Keratinocyte (primary cell): ENCODE data around the gene OR13D1. TPM values are rescaled to one million over a fixed set of nuclear protein-coding genes. Genes with fewer than 3 reads are reported as not detected.

ENCODE experiments used
- DNase-seq: peaks from one replicate; pipeline ENCODE4 v3.0.0-alpha.2; 2011; ENCODE audit warnings: low read depth, missing footprints, low spot score
- FAIRE-seq: peaks from 2 replicates; lab custom pipeline; 2011; peaks lifted over from hg19 to GRCh38; lab: Jason Lieb, UNC
- H2AFZ ChIP-seq: 2 replicates; pipeline ENCODE4 v1.6.0; 2012; ENCODE audit warnings: low read length, control low read depth, inconsistent platforms; ENCODE audit not compliant: control insufficient read depth
- H3K27ac ChIP-seq: 2 replicates; pipeline ENCODE4 v1.5.1; 2011; ENCODE audit warnings: low read length; ENCODE audit not compliant: control insufficient read depth, insufficient read depth
- H3K27me3 ChIP-seq: 3 replicates; pipeline ENCODE4 v1.6.0; 2011; ENCODE audit warnings: low read length; ENCODE audit not compliant: control insufficient read depth, insufficient read depth; ENCODE audit errors: extremely low read depth
- H3K36me3 ChIP-seq, 2 experiments: 2 replicates in 1 of 2; 3 replicates in 1 of 2; pipeline ENCODE4 v1.5.1; 2011; ENCODE audit warnings: low read length in 2 of 2, mild to moderate bottlenecking in 1 of 2; ENCODE audit not compliant: control insufficient read depth in 2 of 2, insufficient read depth in 2 of 2; ENCODE audit errors: extremely low read depth in 1 of 2
- H3K4me1 ChIP-seq: 3 replicates; pipeline ENCODE4 v1.5.1; 2011; ENCODE audit warnings: low read length; ENCODE audit not compliant: control insufficient read depth, insufficient read depth; ENCODE audit errors: extremely low read depth
- H3K4me2 ChIP-seq: 3 replicates; pipeline ENCODE4 v1.6.0; 2011; ENCODE audit warnings: low read depth, low read length; ENCODE audit not compliant: control insufficient read depth, insufficient read depth; ENCODE audit errors: extremely low read depth
- H3K4me3 ChIP-seq, 3 experiments: fragments of 200-600 bp in 1 of 3; sonication (generic) in 1 of 3; 2 replicates in 2 of 3; 3 replicates in 1 of 3; pipeline ENCODE4 v1.5.1; 2011 to 2016; ENCODE audit warnings: low read length in 3 of 3, mild to moderate bottlenecking in 3 of 3, control low read depth in 2 of 3, inconsistent platforms in 1 of 3, low read depth in 1 of 3, mixed read lengths in 1 of 3, mixed run types in 1 of 3, moderate library complexity in 1 of 3; ENCODE audit not compliant: control insufficient read depth in 2 of 3, insufficient read depth in 2 of 3; ENCODE audit errors: extremely low read depth in 1 of 3
- H3K79me2 ChIP-seq: 2 replicates; pipeline ENCODE4 v1.6.0; 2012; ENCODE audit warnings: low read length; ENCODE audit not compliant: control insufficient read depth, insufficient read depth
- H3K9ac ChIP-seq: 3 replicates; pipeline ENCODE4 v1.6.0; 2011; ENCODE audit warnings: low read length; ENCODE audit not compliant: control insufficient read depth, insufficient read depth; ENCODE audit errors: extremely low read depth
- H3K9me1 ChIP-seq: 3 replicates; pipeline ENCODE4 v1.6.0; 2011; ENCODE audit warnings: low read length; ENCODE audit not compliant: control insufficient read depth, insufficient read depth; ENCODE audit errors: extremely low read depth
- H3K9me3 ChIP-seq: 2 replicates; pipeline ENCODE4 v1.5.1; 2012; ENCODE audit warnings: low read depth, low read length; ENCODE audit not compliant: control insufficient read depth
- H4K20me1 ChIP-seq: 3 replicates; pipeline ENCODE4 v1.6.0; 2011; ENCODE audit warnings: low read length; ENCODE audit not compliant: control insufficient read depth, insufficient read depth; ENCODE audit errors: extremely low read depth
- EZH2 ChIP-seq: IDR thresholded peaks from one replicate; pipeline ENCODE4 v1.6.1; 2012; ENCODE audit warnings: inconsistent platforms, mild to moderate bottlenecking, low read length, moderate library complexity
- dilution Hi-C: fragments of 300-500 bp; cut with MboI; formaldehyde crosslinking; loops from one replicate; pipeline ENCODE4 v1.7.0; 2020; ENCODE audit warnings: low sequenced_read_pairs; ENCODE audit not compliant: extremely low pct_ligation_motif_present
- polyA minus RNA-seq, 3 experiments: library from RNA; depleted of rRNA, polyadenylated mRNA; stranded (reverse); fragments of >200 nt; gene quantifications; 1 replicate in 1 of 3; 2 replicates in 1 of 3; 3 replicates in 1 of 3; pipeline ENCODE4 v1.2.3, GENCODE V29; 2011
- polyA plus RNA-seq, 5 experiments: library from polyadenylated mRNA; depleted of rRNA in 3 of 5; stranded (reverse) in 3 of 5; stranded (forward) in 1 of 5; unstranded in 1 of 5; fragments of >200 nt; gene quantifications; 1 replicate in 1 of 5; 2 replicates in 3 of 5; 3 replicates in 1 of 5; pipeline versions ENCODE4 v1.2.1 to v1.2.3, GENCODE V29; 2011 to 2012; ENCODE audit warnings: missing spikeins in 2 of 5, low read depth in 1 of 5, low replicate concordance in 1 of 5
- TF ChIP-seq, protein P1 (sequence below), 3 experiments: IDR thresholded peaks in 1 of 3; conservative IDR thresholded peaks in 1 of 3; optimal IDR thresholded peaks in 1 of 3; 2 replicates in 2 of 3; 3 replicates in 1 of 3; pipeline versions ENCODE3 to v1.5.1; 2011; ENCODE audit warnings: low read length in 3 of 3, mild to moderate bottlenecking in 3 of 3, moderate library complexity in 2 of 3, control low read depth in 1 of 3, inconsistent platforms in 1 of 3; ENCODE audit not compliant: insufficient read depth in 2 of 3; ENCODE audit errors: extremely low read depth in 1 of 3

The OR13D1 gene, protein sequence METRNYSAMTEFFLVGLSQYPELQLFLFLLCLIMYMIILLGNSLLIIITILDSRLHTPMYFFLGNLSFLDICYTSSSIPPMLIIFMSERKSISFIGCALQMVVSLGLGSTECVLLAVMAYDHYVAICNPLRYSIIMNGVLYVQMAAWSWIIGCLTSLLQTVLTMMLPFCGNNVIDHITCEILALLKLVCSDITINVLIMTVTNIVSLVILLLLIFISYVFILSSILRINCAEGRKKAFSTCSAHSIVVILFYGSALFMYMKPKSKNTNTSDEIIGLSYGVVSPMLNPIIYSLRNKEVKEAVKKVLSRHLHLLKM
- polyA plus RNA-seq, result not detected in 3 replicates
- not detected for polyA plus RNA-seq (2011; ENCODE audit: low read depth)
- not detected in 2 replicates for polyA plus RNA-seq (2011; cell fraction: cytosol; rRNA removed)
- not detected in 2 replicates for polyA plus RNA-seq (2011; cell fraction: nucleus; rRNA removed)
- not detected in 2 replicates for polyA plus RNA-seq (2012; ENCODE audit: low replicate concordance)
- not detected in 3 replicates for polyA minus RNA-seq
- not detected for polyA minus RNA-seq (2011; cell fraction: cytosol; rRNA and poly(A)+ RNA removed)
- not detected in 2 replicates for polyA minus RNA-seq (2011; cell fraction: nucleus; rRNA and poly(A)+ RNA removed)

DNA sequence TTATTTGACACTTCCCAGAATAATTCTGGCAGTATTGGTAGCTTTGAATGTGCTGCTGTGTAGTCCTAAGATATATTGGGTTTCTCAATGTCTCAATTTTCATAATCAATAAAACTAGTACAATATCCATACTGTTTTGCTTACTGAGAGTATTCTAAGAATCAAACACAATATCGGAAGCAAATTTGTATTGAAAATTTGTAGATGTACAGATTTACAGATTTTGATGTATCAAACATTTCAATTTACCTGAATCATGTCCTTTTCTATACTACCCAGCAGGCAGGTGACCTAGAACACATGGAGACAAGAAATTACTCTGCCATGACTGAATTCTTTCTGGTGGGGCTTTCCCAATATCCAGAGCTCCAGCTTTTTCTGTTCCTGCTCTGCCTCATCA lies at the start of gene OR13D1:
OR13D1 (plus strand) TSS at position 301 of the 400 bp plus-strand sequence; CDS start at position 301, 0 bp downstream.
- H3K27ac ChIP-seq, result no peak within 1 kb of the TSS
- H2AFZ ChIP-seq, result no peak within 1 kb of the TSS
- H3K4me3 ChIP-seq, result no peak within 1 kb of the TSS
- no peaks in the 10 kb centered on the region for H4K20me1 ChIP-seq
- dilution Hi-C loops, result no loop called here
- H3K27me3 ChIP-seq, result no peaks in the 10 kb centered on the region
- no peaks in the 10 kb centered on the region for H3K9me3 ChIP-seq
- DNase-seq (no peak), FAIRE-seq (no peak)
- no peak within 1 kb of the TSS for H3K9ac ChIP-seq
- no peak for TF ChIP-seq EZH2
- TF ChIP-seq, protein P1, sequence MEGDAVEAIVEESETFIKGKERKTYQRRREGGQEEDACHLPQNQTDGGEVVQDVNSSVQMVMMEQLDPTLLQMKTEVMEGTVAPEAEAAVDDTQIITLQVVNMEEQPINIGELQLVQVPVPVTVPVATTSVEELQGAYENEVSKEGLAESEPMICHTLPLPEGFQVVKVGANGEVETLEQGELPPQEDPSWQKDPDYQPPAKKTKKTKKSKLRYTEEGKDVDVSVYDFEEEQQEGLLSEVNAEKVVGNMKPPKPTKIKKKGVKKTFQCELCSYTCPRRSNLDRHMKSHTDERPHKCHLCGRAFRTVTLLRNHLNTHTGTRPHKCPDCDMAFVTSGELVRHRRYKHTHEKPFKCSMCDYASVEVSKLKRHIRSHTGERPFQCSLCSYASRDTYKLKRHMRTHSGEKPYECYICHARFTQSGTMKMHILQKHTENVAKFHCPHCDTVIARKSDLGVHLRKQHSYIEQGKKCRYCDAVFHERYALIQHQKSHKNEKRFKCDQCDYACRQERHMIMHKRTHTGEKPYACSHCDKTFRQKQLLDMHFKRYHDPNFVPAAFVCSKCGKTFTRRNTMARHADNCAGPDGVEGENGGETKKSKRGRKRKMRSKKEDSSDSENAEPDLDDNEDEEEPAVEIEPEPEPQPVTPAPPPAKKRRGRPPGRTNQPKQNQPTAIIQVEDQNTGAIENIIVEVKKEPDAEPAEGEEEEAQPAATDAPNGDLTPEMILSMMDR (optimal IDR thresholded peaks at IDR 0.05 in 1 of 3, IDR thresholded peaks at IDR 0.05 in 1 of 3, conservative IDR thresholded peaks at IDR 0.05 in 1 of 3; ENCODE audit: extremely low read depth in 1 of 3, insufficient read depth in 2 of 3, low read length in 3 of 3), result no peak
- no peaks in the 10 kb centered on the region for H3K79me2 ChIP-seq
- no peak within 1 kb of the TSS for H3K4me2 ChIP-seq
- H3K36me3 ChIP-seq, result no peaks in the 10 kb centered on the region
- no peaks in the 10 kb centered on the region for H3K9me1 ChIP-seq
- no peaks in the 10 kb centered on the region for H3K4me1 ChIP-seq

DNA sequence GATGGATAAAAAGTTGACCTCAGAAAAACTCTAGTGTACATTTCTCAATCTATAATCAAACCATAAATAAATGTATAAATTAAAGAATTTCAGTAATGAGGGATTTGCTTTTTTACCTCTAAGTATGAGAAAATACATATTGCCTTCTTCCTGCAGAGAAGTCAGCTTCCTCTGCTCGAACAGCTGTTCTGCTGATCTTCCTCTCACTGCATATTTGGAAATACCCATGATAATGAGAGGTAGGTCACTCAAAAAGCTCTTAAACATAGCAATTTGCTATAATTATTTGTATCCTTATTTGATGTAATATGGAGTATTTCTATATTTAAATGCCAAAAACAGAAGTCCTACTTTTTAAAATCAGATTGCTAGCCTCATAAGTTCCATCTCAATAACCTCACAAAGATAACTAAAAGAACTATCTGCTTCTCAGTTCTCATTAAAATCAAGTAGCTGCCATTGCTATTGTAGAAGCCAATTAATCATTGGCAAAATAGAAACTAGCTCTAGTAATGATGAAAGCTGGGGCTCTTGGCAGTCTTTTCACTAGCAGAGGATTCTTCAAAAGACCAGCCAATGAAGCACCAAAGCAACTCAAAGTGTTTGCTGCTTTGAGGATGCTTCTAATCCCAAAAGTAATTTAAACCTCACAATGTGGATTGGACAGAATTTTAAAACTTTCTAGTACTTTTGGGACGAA lies 35.7 kb upstream of the OR13D1 start:
- DNase-seq (no peak), FAIRE-seq (no peak)
- Histone ChIP-seq H3K9ac (no peak overlapping the region), H3K9me3 (no peaks in the 10 kb centered on the region), H2AFZ (no peak overlapping the region), H3K4me2 (no peak overlapping the region), H4K20me1 (no peaks in the 10 kb centered on the region), H3K4me1 (no peaks in the 10 kb centered on the region), H3K9me1 (no peaks in the 10 kb centered on the region), H3K79me2 (no peaks in the 10 kb centered on the region), H3K4me3 (no peak overlapping the region), H3K27me3 (no peaks in the 10 kb centered on the region), H3K27ac (no peak overlapping the region), H3K36me3 (no peaks in the 10 kb centered on the region)
- no peak for TF ChIP-seq EZH2
- TF ChIP-seq, protein P1 (optimal IDR thresholded peaks at IDR 0.05 in 1 of 3, IDR thresholded peaks at IDR 0.05 in 1 of 3, conservative IDR thresholded peaks at IDR 0.05 in 1 of 3; ENCODE audit: extremely low read depth in 1 of 3, insufficient read depth in 2 of 3, low read length in 3 of 3), result no peak
- dilution Hi-C loops, result no loop called here
